GM19467 (cell line): Measurements from ENCODE around the gene AFDN.
A peak's percentile ranks its signal among the peaks of the same experiment; 100 is the strongest.

Source experiments
- ATAC-seq: cut with Tn5 transposase; IDR thresholded peaks from one replicate; pipeline ENCODE4 v1.9.1; 2021; ENCODE audit warnings: mild to moderate bottlenecking, moderate library complexity; ENCODE audit not compliant: unreplicated experiment

AFDN gene

GRCh38 chr6:167811442-167812087 is 15.1 kb upstream of the AFDN start:
- no peak for ATAC-seq

DNA sequence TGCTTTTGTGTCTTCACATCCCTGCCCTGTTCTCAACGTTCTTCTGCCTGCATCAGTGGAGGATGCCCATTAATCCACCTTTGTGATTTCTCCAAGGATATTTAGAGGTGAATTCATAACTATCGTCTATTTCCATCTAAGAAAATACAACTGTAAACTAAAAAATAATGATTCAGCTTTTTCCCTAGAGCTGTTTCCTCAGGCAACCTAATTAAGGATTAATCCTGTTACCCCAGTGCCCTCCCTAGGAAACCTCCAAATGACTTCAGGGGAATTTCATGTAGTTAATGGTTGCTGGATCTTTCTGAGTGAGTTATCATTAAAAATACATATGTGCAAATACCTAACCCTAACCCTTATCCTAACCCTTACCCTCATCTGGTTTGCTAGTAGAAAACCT is 14.6 kb upstream of the AFDN start:
- ATAC-seq = no peak

GRCh38 chr6:167815296-167815980 is 11.3 kb upstream of the AFDN start:
- no peak for ATAC-seq

- ATAC-seq = no peak
Measured at GRCh38 chr6:167817016-167817415, 9.7 kb upstream of the AFDN start.

- ATAC-seq = no peak
Measured at GRCh38 chr6:167817729-167818128, 9.0 kb upstream of the AFDN start.

GRCh38 chr6:167819576-167819975 is 7.1 kb upstream of the AFDN start:
- ATAC-seq = no peak

DNA sequence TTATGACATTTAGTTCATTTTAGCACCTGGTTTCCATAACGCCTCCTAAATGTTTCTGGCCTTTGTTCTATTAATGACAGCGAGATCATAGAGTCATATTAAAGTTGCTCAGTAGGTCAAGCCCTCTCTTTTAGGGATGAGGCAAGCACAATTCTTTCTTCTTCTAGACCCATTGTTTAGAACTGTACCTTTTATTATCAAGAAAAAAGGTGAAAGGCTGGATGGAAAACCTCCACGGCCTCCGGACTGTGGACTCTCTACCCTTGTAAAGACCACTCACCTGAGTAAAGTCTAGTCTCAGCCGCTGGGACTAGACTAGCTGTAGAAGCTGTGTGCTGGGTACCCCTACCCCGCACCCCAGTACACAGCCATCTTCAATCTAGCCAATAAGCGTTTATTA is 6.0 kb upstream of the AFDN start:
- ATAC-seq = no peak

- ATAC-seq = no peak
Measured at GRCh38 chr6:167824591-167825331, 1.9 kb upstream of the AFDN start.

DNA sequence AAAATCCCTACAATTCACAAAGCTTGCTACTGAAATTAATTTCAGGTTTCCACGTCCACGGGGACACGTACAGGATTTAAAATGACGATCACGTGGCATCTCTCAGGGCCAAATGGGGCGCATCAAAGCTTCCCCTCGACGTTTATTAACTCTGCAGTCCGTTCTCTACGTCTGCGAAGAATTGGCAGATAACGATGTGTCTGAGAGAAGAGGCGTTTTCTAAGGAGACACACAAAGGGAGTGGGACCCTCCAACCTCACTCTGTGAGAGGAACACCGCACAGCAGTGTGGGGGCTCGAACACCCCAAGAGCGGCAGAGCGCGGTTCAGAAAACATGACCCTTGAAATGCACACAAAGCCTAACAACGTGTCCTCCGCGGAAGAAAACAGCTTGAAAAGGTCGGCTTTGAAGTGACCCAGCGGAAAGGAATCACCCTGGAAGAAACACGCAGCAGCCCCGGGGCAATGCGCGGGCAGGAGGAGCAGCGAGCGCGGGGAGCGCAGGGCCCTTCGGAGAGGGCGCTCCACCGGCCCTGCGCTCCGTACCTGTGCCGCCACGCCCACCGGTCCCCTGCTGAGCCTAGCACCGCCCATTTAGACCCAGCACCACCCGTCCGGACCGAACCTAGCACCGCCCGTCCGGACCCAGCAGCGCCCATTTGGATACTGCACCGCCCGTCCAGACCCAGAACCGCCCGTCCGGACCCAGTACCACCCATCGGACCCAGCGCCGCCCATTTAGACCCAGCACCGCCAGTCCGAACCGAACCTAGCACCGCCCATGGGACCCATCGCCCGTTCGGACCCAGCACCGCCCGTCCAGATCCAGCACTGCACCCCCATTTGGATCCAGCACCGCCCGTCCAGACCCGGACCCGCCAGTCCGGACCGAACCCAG is 1.1 kb upstream of the AFDN start:
- ATAC-seq = no peak

- ATAC-seq = peak; percentile 73
Measured at GRCh38 chr6:167826230-167826895, 348 bp upstream of the AFDN start.

DNA sequence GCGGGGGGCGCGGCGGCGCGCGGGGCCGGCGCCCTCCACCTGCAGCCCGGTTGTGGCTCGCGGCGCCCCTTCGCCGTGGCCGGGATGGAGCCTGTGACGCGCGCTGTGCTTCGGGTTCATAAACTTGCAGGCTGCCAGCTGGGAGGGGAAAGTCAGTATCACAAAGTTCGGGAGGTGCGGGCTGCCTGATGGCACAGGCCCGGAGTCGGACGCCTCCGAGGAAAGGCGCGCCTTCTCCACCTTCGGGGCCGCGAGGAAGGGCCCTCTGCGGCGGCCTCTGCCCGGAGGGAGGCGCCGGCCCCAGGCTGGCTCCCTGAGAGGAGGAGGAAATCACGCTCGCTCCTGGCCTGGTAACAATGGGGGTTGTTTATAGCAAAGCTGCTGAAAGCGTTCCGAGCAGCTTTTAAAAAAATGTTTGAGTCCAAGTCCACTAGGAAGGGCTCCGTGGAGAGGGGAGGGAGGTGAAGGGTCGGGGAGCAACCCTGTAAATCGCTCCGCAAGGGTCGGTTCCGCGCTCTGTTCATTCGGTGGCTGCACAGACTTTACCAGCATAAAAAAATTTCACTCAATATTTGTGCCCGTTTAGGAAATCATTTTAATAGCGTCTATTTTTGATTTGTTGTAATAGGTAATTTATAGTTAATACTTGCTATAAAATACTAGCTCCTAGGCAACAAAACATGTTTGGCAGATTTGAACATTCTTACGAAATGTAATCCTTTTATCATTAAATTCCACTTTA is 1.0 kb downstream of the AFDN start:
- peak; percentile 29 for ATAC-seq

GRCh38 chr6:167828325-167828956 is 1.7 kb downstream of the AFDN start:
- ATAC-seq = no peak

GRCh38 chr6:167829513-167829912 is 2.8 kb downstream of the AFDN start:
- no peak for ATAC-seq

DNA sequence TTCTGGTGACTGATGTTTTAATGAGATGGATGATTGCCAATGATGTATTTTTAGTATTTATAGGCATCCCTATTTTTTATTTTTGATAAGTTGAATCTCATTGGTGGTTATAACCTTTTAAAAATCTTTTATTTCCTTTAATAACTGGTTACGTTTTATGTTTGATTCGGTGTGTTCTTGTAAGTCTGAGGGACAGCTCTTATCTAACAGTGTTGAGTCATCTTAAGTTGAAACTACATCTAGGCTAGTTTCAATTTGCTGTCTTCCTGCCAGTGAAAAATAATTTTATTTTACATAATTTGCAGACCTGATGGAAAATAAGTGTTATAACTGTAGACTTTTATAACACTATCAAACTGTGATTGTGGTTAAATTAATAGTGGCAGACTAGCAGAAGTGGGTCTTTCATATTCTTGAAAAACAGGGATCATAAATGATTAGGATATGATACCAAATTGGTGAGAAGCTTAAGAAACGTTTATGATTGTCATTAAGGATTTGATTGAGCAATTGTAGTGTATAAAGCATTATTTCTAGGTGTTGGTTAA is 4.6 kb downstream of the AFDN start:
- ATAC-seq = no peak

DNA sequence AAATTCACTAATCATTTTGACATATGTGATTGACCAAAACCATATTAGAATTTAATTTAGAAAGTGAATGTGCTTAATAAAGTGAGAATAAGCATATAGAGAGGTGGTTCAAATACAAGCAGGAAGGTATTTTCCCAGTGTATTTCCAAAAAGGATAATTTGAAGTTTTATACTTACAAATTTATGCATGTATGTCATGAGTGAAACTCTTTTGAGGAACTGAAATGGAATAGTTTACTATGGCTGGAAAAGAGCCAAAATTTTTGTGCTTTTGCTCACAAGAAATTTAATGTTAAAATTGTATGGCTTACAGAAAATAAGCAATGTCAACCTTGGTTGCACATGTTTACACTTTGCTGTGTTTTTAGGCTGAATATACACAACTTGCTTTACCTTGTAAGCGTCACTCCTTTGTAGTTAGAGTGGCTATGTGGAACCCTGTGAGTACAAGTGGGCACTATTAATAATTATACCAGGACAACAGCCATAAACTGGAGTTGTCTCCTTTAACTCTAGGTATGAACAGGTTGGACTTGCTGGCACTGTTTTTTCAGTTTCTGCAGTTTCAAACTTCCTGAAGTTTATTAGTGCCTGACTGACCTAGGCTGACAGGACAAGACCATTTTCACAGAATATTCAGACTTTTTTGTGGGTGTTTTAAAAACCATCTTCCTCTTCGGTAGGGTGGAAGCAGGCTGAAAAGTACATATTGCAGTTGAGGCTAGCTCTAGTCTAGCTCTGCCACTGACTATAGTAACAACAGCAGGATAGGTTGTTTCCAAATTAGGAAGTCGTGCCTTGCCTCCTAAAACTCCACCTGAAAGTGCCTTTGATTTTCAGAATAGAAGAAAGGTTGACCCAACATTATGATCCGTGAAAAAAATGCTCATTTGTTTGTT is 6.0 kb downstream of the AFDN start:
- peak; percentile 45 for ATAC-seq

DNA sequence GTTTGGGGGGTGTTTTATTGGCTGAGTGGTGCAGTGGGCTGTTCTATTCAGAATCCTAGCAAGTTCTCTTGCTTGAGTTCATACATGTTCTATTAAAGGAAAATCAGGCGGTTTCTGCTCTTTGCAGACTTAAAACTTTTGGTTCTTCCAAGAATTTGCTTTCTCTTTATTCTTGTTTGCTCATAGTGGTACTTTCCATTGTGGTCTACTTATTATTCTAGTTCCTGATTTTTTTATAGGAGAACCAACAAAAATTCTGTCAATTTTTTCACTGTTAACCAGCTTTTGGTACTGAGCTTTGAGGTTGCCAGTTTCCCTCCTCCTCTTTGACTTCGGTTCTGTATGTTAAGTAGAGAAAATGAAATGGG is 6.7 kb downstream of the AFDN start:
- ATAC-seq = peak; percentile 15

DNA sequence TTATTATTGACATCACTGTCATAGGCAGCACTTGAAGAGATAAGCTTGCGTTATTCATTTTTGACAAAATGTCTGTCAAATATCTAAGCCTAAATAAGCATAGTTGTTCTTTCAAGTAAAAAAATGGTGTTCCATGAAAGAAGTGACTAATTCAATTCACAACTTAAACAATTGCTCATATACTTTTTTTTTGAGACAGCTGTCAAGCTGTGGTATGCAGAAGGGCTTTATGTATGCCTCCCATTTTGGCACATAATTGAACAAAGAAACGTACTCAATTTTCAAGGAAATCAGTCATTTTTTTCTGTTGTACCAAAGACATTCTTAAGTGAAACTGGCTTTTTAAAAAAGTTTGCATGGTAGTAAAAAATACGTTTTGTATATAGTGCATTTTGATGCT is 8.5 kb downstream of the AFDN start:
- ATAC-seq = no peak

DNA sequence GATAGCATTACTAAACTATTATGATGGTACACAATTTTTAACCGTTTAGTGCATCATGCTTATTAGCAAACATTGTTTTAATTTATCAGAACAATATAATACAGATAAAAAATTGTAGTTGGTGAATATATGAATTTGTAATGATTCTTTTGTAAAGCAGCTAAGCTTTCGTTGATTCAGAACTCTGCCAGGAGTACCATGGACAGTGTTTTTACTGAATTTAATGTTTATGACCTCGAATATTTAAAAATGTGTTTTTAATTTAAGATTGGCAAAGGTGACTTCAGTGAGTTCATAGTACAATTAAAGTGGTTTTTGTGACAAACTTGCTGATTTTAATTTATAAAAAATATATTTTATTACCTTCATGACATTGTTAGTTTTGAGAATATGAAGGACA is 10.0 kb downstream of the AFDN start:
- ATAC-seq = no peak
